Right kidney (tissue), 1 donor: ENCODE data around the gene STX8.
"Not testable (repeated sequence)": the region's sequence is repeated elsewhere in the genome, so short reads cannot be mapped to it uniquely, and the experiment has no call there.

Experiments
- DNase-seq: peaks from one replicate; pipeline ENCODE4 v3.0.0-alpha.2; 2016

The STX8 gene

GRCh38 chr17:9389111-9389527, 186.5 kb downstream of the STX8 start:
- DNase-seq = no peak

DNA sequence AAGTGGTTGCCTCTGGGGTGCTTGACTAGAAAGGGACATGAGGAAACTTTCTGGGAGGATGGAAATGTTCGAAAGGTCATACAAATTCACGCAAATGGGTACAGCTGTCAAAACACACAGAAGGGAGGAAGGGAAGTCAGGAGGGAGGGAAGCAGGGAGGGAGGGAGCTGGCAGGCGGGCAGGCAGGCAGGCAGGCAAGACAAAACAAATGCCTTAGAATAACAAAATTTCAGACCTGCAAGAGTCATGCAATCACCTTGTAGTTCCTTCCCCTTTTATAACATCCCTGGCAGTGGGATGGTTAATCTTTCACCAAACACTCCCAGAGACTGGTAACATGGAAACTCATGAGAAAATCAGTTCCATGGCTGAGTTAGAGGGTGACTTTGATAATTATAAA, 189.2 kb downstream of the STX8 start:
- DNase-seq = no peak

DNA sequence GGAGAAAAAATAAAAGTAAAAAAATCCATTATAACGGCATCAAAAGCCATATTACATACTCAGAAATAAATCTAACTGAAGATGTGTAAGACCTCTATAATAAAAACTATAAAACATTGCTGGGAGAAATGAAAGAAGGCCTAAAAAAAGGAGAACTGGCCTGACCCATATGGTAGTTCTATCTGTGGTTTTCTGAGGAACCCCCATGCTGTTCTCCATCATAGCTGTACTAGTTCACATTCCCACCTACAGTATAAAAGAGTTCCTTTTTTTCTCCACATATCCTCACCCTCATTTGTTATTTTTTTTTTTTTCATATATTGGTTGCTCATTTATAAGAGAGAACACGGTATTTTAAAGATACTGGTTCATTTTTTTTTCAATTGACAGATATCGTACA, 191.8 kb downstream of the STX8 start:
- no peak for DNase-seq

DNA sequence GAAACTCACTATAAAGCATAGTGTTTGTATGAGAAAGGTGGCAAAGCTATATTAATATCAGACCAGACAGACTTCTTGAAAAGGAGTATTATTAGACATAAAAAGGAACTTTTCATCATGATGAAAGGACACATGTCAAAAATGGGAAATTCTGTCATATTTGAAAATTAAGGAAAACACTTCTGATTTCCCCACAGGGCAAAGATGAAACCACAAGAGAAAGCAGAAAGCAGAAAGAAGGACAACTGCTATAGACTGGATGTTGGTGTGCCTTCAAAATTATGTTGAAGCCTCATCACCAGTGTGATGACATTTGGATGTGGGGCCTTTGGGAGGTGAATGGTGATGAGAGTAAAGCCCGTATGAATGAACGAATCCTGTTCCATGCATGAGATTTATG, 193.0 kb downstream of the STX8 start:
- DNase-seq = no peak

DNA sequence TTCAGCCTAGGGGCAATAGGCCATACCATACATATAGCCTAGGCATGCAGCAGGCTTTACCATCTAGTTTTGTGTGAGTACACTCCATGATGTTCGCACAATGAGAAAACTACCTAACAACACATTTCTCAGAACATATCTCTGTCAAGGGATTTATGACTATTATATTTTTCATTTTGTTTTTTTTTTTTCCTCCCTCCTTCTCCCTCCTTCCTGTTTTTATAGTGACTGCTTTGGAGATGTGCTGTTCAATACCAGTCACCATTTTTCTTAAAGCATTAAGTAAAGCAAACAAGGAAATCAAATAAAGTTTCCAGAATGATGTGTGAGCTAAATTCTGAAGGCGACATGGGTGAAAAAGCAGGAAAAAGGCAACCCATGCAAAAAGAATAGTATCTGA, 194.6 kb downstream of the STX8 start:
- DNase-seq = no peak

- DNase-seq = no peak
Observed at GRCh38 chr17:9380361-9380760, 195.3 kb downstream of the STX8 start.

DNA sequence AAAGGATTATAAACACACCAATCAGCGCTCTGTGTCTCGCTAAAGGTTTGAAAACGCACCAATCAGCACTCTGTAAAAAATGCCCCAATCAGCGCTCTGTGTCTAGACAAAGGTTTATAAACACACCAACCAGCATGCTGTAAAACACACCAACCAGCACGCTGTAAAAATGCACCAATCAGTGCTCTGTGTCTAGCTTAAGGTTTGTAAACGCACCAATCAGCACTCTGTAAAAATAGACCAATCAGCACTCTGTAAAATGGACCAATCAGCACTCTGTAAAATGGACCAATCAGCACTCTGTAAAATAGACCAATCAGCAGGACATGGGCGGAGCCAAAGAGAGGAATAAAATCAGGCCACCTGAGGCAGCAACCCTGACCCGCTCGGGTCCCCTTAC, 199.4 kb downstream of the STX8 start:
- DNase-seq = not testable (repeated sequence)

DNA sequence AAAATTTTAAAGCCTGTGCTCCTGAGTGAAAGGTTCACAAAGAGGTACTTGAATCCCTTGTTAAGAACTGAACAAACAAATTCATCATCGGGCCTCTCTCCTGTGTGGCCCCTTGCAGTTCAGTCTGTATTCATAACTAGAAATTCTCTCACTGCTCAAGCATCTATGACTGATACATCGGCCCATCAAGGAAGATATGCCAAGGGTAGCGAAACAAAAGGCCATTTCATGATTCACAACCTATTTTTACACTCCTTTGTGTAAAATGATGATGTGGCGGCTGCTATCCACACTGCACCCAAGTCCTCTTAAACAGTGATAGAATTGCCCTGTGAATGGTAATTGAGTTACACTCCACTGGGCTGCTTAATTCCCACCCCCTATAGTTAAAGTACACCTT, 204.6 kb downstream of the STX8 start:
- no peak for DNase-seq

DNA sequence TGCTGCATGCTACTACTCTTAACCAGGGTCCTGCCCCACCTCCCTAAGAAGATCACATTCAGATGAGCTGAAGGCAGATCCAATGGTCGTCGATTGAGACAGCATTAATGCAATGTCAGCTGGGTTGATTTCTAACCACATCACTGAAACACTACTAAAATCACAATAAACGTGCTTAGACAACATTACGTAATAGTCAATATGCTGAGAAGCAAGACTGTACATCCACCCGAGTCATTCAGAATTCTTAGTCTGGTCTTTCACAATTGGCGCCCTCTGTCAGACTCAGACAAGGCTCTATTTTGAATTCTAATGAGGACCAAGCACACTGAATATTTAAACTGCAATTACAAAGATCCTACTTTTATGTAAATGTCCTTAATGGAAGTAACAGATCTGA, 205.2 kb downstream of the STX8 start:
- DNase-seq = no peak

- no peak for DNase-seq
Observed at GRCh38 chr17:9368631-9369030, 207.0 kb downstream of the STX8 start.

DNA sequence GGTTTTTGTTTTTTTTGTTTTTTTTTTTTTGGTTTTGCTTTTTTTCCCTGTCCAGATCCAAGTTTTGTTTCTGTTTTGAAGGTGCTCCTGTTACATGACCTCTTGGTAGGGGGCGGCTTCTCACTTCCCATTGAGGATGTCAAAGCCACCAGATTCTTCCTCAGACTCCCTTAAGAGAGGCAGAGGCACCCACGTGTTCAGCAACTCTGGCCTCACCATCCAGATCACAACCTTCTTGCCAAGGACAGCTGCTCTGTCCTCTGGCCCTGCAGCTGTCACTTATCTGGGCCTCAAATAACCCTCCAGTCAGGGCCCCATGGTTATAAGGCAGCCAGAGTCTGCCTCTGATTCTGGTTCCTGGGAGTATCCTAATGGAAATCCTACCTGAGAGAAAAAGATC, 208.5 kb downstream of the STX8 start:
- no peak for DNase-seq

DNA sequence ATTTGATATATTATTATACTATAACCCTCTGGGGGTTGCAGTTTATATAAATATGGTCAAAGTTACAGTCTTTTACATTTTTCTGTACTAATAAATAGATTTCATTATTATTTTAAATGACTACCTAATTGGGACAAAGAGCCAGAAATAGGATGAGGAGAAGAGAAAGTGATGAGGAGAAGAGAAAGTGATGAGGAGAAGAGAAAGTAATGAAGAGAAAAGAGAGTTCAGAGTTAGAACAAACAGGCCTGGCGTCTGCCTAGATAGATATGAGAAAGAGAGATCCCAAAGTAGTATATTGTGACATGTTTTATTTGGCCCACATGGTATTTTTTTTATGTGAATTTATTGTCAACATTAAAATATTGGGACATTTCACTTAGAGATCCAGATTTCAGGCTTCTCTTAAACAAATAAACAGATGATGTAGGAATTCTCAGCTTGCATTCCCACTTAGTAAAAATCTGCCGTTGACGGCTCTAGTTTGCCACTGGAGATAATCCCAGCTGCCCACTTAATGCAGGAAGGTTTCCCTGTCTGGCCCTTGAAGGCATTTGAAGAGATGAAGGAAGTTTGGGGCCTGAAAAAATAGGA, 210.7 kb downstream of the STX8 start:
- DNase-seq = no peak

- no peak for DNase-seq
Observed at GRCh38 chr17:9363440-9364350, 211.9 kb downstream of the STX8 start.

GRCh38 chr17:9361188-9361955, 214.2 kb downstream of the STX8 start:
- no peak for DNase-seq

GRCh38 chr17:9360677-9361081, 214.9 kb downstream of the STX8 start:
- DNase-seq = no peak

GRCh38 chr17:9356488-9356911, 219.1 kb downstream of the STX8 start:
- DNase-seq = no peak

DNA sequence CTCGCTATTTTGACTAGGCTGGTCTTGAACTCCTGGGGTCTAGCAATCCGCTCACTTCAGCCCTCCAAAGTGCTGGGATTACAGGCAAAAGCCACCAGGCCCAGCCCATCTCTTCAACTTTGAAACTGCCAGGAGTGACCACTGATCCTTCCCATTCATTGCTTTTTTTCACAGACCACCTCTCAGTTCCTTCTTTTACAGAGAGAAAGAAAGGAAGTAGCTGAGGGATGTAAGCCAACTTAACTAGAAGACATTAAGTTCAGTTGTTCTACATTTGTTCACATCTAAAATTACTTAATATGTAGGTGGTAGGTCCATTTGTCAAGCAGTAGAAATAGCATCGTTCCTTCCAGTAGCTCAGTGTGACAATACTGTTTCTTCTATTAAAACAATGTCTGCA, 219.8 kb downstream of the STX8 start:
- DNase-seq = no peak

GRCh38 chr17:9355231-9355630, 220.4 kb downstream of the STX8 start:
- not testable (repeated sequence) for DNase-seq

GRCh38 chr17:9350080-9350479, 225.5 kb downstream of the STX8 start:
- DNase-seq = no peak

DNA sequence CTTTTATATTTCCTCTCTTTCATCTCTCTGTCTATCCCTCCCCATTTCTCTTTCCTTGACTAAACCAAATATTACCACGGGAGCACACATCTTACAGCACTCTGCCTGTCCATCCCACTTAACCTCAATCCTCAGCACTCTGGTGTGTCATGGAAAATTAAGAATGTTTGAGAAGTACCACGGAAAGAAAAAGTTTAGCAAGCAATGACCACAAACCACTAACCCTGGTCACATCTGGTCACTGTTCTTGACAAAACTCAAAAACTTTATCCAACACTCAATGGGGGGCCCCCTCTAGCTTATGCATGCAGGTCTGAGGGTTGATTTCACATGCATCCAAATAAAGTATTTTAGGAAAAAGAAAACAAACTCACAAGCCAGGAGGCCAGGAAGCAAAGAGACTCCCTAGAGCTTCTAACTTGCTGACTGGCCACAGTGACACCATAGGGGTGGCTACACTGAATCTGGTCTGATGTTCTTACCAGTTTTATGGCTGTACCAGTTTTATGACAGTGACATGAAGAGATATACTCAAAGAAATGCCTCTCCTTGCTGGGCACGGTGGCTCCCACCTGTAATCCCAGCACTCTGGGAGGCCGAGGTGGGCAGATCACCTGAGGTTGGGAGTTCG, 229.2 kb downstream of the STX8 start:
- no peak for DNase-seq

DNA sequence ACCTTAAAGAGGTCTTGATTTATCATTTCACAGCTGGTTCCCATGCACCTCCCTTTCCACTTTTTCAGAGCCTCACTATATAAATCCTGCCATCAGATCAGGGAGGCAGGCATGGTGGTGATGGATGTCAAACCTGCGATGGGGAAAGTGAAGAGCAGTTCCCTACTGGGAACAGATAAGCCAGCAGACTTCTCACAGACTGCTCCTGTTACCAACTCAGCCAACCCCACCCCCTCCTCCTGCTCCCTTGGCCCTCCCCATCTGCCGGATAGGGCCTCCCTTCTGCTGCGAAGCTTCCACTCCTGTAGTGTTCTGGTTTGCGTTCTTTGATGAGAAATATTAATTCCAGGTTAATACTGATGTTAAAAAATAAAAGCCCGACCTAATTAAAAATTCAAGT, 232.1 kb downstream of the STX8 start:
- DNase-seq = no peak

- no peak for DNase-seq
Observed at GRCh38 chr17:9342225-9342624, 233.4 kb downstream of the STX8 start.

GRCh38 chr17:9339958-9340357, 235.7 kb downstream of the STX8 start:
- no peak for DNase-seq
